Erythroblast (primary cell): ENCODE measurements around the gene OLFM1.

ENCODE experiments used
- DNase-seq, 2 experiments: peaks; one replicate each; lab custom pipeline; 2025; lab: John Stamatoyannopoulos, UW
- GATA1 ChIP-seq: IDR thresholded peaks from 2 replicates; pipeline ENCODE4 v1.6.1; 2011; ENCODE audit warnings: low read depth, mild to moderate bottlenecking, control low read depth, low read length, moderate library complexity
- POLR2A ChIP-seq: IDR thresholded peaks from 2 replicates; pipeline ENCODE4 v1.6.1; 2011; ENCODE audit warnings: mild to moderate bottlenecking, low read length

Gene OLFM1

DNA sequence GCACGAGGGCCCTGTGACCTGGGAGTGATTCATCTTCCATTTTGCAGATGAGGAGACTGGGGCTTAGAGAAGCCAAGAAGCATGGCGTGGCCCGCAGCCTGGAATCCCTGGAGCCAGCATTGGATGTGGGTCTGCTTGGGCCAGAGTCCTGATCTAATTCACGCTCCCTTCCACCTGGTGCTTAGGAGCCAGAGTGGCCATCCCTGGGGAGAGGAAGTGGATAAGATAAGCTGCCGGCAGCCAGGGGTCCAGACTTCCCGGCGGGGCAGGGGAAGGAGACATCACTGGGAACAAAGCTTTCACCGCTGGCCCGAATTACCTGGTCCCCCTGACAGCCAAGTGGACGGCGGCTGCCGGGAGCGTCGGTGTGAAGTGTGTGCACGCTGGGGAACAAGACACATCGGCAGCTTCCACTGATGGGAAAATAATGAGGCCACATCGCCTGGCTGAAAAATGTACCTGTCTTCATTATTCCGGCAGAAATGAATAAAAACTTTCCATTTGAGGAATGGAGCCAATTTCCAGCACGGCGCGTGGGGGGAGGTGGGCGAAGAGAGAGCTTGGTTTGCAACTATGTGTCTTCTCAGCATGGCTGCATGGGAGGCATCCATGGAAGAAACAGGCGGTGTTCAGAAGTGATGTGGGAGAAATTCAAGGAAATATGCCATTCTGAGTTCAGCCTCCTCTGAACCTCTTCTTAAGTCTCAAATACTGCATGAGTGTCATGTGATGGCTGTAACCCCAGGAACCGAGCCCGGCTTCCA is 78.5 kb downstream of the OLFM1 start:
- TF ChIP-seq POLR2A, result no peak
- TF ChIP-seq GATA1, result no peak
- DNase-seq, result no peak

- TF ChIP-seq GATA1 (no peak), POLR2A (no peak)
- no peak for DNase-seq
These were observed 79.1 kb downstream of the OLFM1 start for GRCh38 chr9:135166565-135166964.

DNA sequence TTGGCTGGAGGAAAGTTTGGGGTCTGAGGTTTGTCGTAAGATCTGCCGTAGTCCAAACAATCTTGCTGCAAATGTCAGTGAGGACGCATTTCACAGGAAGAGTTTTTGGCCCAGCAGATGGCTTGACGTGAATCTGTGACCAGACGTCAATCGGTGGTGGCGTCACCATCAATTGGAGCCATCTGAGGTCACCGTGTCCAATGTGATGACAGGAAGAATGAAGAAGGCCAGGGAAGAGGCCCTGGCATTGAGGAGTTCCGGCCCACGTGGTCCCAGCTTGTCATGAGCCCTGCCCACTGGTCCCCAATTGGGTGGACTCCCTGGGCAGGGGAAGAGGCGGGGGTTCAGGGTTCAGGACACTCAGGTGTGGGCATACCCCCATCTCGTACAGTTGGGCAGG is 79.9 kb downstream of the OLFM1 start:
- no peak for TF ChIP-seq GATA1
- TF ChIP-seq POLR2A, result no peak

DNA sequence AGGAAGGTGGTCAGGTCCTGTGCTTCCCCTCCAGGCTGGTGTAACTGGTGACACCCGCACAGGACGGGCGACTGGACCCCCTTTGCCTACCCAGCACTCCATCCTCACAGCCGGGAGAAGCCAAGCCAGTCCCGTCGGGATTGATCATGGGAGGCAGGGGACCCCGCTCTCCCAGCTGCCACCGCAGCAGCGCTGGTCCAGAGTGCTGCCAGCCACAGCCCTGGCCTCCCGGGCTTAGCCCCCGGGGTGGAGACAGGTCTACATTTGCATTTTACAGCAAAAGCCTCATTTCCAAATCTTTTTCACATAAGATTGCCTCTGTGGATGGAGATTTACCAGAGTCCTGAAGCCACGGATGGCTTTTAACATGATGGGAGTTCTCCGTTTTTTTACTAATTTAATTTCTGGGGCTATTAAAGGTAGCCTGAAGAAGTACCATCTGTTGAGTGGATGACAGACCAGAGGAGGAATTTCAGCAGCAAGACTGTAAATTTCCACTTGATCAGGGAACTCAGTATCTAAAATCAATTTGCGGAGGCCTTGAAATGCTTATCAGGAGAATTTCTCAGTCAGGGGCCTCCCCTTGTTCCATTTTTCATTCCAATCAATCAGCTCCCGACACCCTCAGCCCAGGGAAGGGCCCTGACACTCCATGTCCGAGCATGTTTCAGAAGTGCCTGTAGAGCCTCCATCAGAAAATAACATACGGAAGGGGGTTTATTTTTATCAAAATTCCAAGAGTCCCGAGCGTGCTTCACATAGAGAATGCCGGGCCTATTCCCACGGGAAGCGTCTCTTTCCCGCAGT is 80.6 kb downstream of the OLFM1 start:
- TF ChIP-seq GATA1 (no peak), POLR2A (no peak)
- no peak for DNase-seq

More for the DNA sequence above, 79.9 kb downstream of the OLFM1 start:
- no peak for DNase-seq

DNA sequence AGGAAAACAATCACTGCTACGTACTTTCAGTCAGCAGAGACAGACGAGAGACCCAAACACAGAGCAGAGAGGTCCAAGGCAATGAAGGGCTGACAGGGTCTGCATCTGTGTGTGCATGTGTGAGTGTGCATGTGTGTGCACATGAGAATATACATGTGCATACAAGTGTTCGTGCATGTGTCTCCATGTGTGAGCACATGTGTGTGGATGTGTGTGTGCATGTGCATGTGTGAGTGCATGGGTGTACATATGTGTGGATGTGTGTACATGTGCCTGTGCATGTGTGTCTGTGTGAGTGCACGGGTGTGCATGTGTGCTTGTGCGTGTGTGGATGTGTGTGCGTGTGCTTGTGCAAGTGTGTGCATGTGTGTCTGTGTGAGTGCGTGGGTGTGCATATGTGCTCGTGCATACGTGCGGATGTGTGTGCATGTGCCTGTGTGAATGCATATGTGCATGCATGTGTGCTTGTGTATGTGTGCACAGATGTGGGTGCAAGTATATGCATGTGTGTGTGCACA is 82.3 kb downstream of the OLFM1 start:
- TF ChIP-seq POLR2A, result no peak
- TF ChIP-seq GATA1, result no peak
- DNase-seq, result no peak

DNA sequence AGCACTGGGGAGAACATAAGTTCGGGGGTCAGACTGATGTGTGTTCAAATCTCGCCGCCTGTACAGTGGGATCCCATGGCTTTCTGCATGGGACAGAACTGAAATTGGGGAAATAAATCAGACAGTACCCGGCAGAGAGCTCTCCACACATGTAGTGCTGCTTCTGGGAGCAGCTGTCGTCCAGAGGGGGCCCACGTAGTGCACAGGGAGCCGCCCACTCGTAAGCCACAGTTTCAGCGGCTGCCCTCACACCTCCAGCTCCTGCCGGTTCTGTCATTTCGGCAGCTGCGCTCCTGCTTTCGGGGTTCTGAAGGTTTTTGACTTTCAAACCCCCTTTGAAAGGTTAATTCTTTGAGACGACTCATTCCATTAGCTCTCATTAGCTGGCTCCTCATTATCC is 83.1 kb downstream of the OLFM1 start:
- DNase-seq, result no peak
- TF ChIP-seq POLR2A (no peak), GATA1 (no peak)
